Glutamatergic neuron (in vitro differentiated cells): Measurements from ENCODE around the gene ADGRL4. TPM values are rescaled to one million over a fixed set of nuclear protein-coding genes. Genes with fewer than 3 reads are reported as not detected.

Experiments used
- DNase-seq: peaks from one replicate; pipeline ENCODE4 v3.0.0; 2022
- H3K27ac Mint-ChIP-seq: one replicate; pipeline ENCODE4 v1.8.0; 2020; ENCODE audit warnings: mild to moderate bottlenecking, mixed read lengths, inconsistent platforms; ENCODE audit not compliant: unreplicated experiment
- H3K27me3 Mint-ChIP-seq: one replicate; pipeline ENCODE4 v1.8.0; 2020; ENCODE audit warnings: mild to moderate bottlenecking, moderate library complexity, mixed read lengths, inconsistent platforms; ENCODE audit not compliant: unreplicated experiment
- H3K36me3 Mint-ChIP-seq: one replicate; pipeline ENCODE4 v1.8.0; 2020; ENCODE audit warnings: mild to moderate bottlenecking, mixed read lengths, inconsistent platforms; ENCODE audit not compliant: unreplicated experiment
- H3K4me1 Mint-ChIP-seq: one replicate; pipeline ENCODE4 v1.8.0; 2020; ENCODE audit warnings: mild to moderate bottlenecking, low read depth, mixed read lengths, inconsistent platforms; ENCODE audit not compliant: unreplicated experiment
- H3K4me3 Mint-ChIP-seq: one replicate; pipeline ENCODE4 v1.8.0; 2020; ENCODE audit warnings: mild to moderate bottlenecking, mixed read lengths, inconsistent platforms; ENCODE audit not compliant: unreplicated experiment
- H3K9me3 Mint-ChIP-seq: one replicate; pipeline ENCODE4 v1.8.0; 2020; ENCODE audit warnings: mild to moderate bottlenecking, moderate library complexity, mixed read lengths, inconsistent platforms; ENCODE audit not compliant: unreplicated experiment
- total RNA-seq: library from RNA; stranded (reverse); fragmentation: NEBNext Ultra II Directional; extraction: Animal tissue kit (Norgen Biotek cat#: 25700); gene quantifications from one replicate; pipeline ENCODE4 v1.2.1, GENCODE V29; 2021; ENCODE audit not compliant: unreplicated experiment
- TF ChIP-seq, protein P1 (sequence below): fragments of 200-600 bp; sonication (generic); IDR thresholded peaks from one replicate; pipeline ENCODE4 v1.5.0; 2021; ENCODE audit not compliant: partially characterized antibody, unreplicated experiment

The ADGRL4 gene
- total RNA-seq, 1 donor from 2014 or later, result not detected

DNA sequence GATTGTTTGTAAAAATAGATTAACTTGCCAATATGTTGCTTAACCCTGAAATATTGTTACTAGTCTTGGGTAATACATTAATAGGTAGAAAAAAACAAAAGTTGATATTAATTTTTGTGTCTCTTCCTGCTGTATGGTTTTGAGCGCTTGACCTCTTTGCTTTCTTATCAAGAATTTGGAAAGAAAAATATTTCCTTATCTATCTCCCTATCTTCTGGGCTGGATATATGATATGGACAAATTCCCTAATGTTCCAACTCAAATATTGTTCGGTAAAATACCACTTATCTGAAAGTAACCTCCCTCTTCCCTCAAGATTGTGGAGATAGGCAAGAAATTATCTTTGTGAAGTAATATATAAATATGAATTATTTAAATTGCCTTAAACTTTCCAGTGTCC is 57.3 kb downstream of the ADGRL4 start:
- Mint-ChIP-seq H3K4me3 (no peak overlapping the region), H3K27ac (no peak overlapping the region), H3K9me3 (no peaks in the 10 kb centered on the region), H3K4me1 (no peaks in the 10 kb centered on the region), H3K36me3 (no peaks in the 10 kb centered on the region), H3K27me3 (no peaks in the 10 kb centered on the region)
- TF ChIP-seq, protein P1, sequence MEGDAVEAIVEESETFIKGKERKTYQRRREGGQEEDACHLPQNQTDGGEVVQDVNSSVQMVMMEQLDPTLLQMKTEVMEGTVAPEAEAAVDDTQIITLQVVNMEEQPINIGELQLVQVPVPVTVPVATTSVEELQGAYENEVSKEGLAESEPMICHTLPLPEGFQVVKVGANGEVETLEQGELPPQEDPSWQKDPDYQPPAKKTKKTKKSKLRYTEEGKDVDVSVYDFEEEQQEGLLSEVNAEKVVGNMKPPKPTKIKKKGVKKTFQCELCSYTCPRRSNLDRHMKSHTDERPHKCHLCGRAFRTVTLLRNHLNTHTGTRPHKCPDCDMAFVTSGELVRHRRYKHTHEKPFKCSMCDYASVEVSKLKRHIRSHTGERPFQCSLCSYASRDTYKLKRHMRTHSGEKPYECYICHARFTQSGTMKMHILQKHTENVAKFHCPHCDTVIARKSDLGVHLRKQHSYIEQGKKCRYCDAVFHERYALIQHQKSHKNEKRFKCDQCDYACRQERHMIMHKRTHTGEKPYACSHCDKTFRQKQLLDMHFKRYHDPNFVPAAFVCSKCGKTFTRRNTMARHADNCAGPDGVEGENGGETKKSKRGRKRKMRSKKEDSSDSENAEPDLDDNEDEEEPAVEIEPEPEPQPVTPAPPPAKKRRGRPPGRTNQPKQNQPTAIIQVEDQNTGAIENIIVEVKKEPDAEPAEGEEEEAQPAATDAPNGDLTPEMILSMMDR, result no peak
- DNase-seq, result no peak

DNA sequence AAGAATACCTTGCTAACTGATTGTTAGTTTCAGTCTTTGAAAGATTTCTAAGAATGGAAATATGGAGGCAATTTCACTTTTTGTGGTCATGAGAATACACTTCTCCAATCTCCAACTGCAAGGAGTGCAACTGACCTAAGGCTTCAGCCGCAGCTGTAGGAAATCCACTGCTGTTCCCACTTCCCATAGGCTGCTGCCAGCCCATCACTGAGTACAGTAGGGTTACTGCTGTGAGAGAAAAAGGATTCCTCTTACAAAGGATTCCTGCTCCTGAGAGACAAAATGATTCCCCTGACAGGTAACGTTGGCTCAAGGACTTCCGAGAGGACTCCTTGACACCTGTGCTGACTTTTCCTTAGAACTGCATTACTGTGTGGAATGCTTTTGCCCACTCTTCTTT is 87.4 kb downstream of the ADGRL4 start:
- H3K9me3 Mint-ChIP-seq, result no peaks in the 10 kb centered on the region
- H3K27ac Mint-ChIP-seq, result no peak overlapping the region

DNA sequence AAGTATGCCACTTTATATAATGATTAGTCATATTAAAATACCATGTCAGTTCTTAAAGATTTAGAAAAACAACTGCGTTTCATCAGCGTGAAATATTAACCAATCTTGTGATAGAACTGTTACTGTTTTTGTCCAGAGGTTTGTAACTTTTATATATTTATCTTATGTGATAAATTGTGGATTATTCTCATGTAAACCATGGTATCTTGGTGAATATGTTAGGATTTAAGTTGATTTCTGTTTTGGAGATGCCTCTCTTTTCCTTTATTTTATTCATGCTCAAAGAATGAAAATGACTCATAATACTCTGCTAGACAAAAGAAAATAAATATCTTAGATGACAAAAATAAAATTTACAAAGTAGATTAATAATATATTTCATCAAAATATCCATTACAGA is 88.4 kb downstream of the ADGRL4 start:
- H3K27me3 Mint-ChIP-seq, result no peaks in the 10 kb centered on the region
- no peak overlapping the region for H3K27ac Mint-ChIP-seq
- H3K36me3 Mint-ChIP-seq, result no peaks in the 10 kb centered on the region
- H3K4me1 Mint-ChIP-seq, result no peaks in the 10 kb centered on the region
- no peaks in the 10 kb centered on the region for H3K9me3 Mint-ChIP-seq
- no peak overlapping the region for H3K4me3 Mint-ChIP-seq
- TF ChIP-seq, protein P1, result no peak
- DNase-seq, result no peak

More for the DNA sequence above, 87.4 kb downstream of the ADGRL4 start:
- H3K4me1 Mint-ChIP-seq, result no peaks in the 10 kb centered on the region
- H3K27me3 Mint-ChIP-seq, result no peaks in the 10 kb centered on the region
- TF ChIP-seq, protein P1, result no peak
- no peak overlapping the region for H3K4me3 Mint-ChIP-seq
- H3K36me3 Mint-ChIP-seq, result no peaks in the 10 kb centered on the region
- no peak for DNase-seq

DNA sequence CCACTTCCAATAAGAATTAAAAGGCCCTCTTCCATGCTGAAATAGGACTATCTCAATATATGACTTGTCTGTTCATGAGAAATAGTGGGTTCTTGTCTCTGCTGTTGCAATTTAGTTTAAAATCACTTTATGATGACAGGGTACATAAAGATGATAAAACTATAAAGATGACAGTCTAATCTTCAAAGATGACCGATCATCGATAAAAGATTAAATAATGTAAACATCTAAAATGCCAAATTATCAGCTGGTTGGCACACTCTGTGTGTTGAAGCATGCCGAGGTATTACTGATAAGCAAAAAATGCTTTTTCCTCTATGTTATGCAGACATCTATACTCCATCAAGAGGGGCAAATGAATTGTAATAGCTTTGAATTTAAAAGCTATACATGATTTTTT is 89.5 kb downstream of the ADGRL4 start:
- no peak overlapping the region for H3K4me3 Mint-ChIP-seq
- H3K9me3 Mint-ChIP-seq, result no peaks in the 10 kb centered on the region
- DNase-seq, result no peak
- no peak overlapping the region for H3K27ac Mint-ChIP-seq
- H3K27me3 Mint-ChIP-seq, result no peaks in the 10 kb centered on the region
- no peaks in the 10 kb centered on the region for H3K36me3 Mint-ChIP-seq
- no peaks in the 10 kb centered on the region for H3K4me1 Mint-ChIP-seq
- TF ChIP-seq, protein P1, result no peak

DNA sequence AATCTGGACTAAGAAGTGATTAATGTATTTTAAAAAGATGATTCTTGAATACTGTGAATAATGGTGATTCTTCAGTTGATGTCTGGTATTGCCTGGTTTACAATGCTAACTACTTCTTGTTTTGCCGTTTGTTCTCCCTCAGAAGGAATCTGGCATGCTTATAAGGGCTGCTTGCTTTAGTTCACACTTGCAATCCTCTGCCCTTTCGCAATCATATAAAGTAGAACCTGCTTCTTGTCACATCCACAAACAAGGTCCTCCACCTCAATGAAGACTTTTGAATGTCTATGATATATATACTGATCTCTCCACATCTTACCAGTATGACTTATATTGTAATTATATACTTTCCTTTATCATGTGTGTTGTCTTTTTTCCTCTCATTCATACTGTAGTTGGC is 92.6 kb downstream of the ADGRL4 start:
- H3K4me3 Mint-ChIP-seq, result no peak overlapping the region
- TF ChIP-seq, protein P1, result no peak
- no peak for DNase-seq
- H3K4me1 Mint-ChIP-seq, result no peaks in the 10 kb centered on the region
- H3K27ac Mint-ChIP-seq, result no peak overlapping the region
- H3K9me3 Mint-ChIP-seq, result no peaks in the 10 kb centered on the region
- H3K36me3 Mint-ChIP-seq, result no peaks in the 10 kb centered on the region
- no peaks in the 10 kb centered on the region for H3K27me3 Mint-ChIP-seq
